ENCODE data around the gene MRPS18A.
A peak's percentile ranks its signal among the peaks of the same experiment; 100 is the strongest.

The MRPS18A gene

GRCh38 chr6:43630980-43631619 is 56.5 kb downstream of the MRPS18A start:
- DNase-seq = peak; percentile 97

DNA sequence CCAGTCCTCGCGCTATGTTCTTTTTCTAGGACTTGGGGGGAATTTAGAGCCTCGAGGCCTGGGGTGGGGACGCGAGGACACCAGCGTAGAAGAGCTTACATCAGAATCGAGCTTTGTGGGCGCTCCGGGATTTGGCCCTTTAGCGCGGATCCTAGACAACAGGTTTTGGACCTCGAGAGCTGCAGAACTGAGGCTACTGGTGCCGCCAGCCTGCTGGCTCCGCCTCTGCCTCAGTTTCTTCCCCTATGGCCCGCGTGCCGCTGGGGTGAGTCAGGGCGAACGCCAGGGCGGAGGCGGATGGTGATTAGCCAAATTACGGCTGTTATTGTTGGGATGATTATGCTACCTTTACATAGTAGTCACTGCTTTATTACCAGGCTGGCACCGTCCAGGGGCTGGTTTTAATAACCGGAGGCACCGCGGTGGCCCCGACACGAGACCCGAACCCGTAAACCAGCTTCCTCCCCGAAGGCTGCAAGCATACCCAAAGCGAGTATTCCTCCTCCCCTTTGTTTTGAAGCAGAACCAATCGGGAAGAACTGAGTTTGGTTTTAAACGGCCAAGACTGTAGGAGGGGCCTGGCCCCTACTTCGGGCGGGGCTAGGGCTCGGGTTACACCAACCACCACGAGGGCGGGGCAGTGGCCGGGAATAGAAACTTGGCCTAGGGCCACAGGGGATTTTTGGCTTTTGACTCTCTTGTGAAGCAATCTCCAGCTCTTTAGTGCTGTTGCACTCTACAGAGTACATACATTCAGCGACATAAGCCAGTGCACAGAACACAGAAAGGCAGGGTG is 57.9 kb downstream of the MRPS18A start:
- peak; percentile 100 for DNase-seq

DNA sequence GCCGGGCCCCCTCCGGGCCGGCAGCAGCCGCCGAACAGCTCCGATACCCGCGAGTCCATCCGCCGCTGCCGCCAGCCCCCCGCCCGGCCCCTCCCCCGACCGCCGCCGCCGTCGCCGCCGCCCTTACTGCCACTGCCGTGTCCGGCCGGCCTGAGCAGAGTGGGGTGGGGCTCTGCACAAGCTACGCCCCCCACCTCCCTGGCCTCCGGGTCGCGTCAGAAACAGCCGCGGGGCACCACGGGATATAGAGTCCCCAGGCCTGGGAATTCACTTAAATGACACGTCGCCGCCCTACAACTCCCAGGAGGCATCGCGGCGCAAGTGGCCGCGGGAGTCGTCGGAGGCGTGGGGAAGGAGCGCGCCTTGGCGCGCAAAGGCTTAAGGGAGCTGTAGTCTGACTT is 58.5 kb downstream of the MRPS18A start, which contains the start of gene GTPBP2:
Gene GTPBP2 (minus strand): TSS at position 161 of the 401 bp plus-strand sequence. CDS start 102 bp downstream, at position 59.
- peak; percentile 99 for DNase-seq

DNA sequence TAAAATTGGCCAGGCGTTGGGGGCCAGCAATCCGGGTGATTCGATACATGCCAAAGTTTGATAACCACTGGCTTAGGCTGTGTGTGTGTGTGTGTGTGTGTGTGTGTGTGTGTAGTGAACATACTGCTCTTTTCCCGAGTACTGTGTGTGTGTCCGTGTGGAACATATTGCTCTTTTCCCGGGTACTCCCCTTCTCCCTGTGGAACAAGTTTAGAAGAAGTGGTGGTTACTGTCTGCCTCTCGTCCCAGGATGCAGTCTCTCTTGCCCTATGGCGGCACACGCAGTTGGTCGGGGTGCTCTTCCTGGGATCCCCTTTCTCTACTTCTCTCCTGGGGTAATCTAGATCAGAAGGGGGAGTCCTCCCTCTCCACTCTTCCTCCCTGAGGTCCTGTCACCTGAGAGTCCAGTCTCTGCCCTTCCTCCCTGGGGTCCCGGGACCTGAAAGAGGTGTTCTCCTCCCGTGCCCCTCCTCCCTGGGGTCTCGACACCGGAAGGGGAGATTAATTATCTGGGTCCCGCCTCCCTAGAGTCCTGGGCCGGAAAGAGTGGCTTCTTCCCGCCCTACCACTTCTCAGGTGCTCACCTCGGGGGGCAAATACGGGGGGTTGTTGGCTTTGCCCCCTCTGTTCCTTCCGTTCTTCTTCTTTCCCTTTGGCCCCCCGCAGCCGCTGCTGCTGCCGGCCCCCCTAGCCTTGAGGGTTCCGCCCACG is 59.0 kb downstream of the MRPS18A start:
- DNase-seq = peak; percentile 80

GRCh38 chr6:43627008-43627825 is 60.4 kb downstream of the MRPS18A start:
- DNase-seq = peak; percentile 78

GRCh38 chr6:43625393-43625992 is 62.1 kb downstream of the MRPS18A start:
- no peak for DNase-seq

GRCh38 chr6:43624786-43625288 is 62.8 kb downstream of the MRPS18A start:
- no peak for DNase-seq

DNA sequence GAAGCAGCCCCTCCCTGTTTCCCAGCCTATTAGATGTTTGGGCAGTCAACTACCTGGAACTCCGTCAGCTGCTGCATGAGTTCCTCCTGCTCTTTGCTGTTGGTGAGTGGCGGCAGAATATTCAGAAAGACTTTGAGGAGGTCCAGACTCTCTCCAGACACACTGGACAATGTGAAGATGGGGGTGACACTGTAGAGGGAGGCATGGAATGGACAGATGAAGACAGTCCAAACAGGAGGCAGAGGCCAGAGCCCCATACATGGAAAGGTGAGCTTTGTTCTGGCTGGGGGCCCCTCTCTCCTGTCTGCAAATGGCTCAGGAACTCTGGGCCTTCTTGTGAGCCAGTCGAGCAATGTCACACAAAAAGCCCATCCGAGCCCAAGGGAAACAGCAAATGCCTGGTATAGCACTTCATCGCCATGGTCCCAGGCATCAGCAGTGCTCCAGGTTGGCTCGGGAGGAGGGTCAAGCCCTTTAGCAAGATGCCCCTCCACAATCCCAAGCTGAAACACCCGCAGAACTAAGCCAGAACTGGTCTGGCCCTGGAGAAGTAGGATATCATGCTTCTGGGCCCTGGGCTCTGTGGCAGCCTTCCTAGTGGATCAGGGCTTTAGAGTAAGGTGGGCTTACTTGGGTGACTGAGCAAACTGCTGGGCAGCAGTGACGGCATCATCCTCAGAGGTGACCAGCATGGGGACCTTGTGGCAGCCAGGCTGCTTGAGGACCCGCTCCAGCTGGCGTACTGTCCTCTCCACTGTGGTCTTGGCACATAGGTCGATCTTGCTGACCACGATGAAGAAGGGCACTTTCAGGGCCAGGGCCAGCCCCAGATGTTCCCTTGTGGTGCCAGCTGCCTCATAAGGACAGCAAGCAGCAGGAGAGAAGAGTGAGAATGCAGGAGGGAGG is 63.5 kb downstream of the MRPS18A start:
- DNase-seq = no peak

- no peak for DNase-seq
These were observed 65.0 kb downstream of the MRPS18A start for GRCh38 chr6:43622541-43622940.

DNA sequence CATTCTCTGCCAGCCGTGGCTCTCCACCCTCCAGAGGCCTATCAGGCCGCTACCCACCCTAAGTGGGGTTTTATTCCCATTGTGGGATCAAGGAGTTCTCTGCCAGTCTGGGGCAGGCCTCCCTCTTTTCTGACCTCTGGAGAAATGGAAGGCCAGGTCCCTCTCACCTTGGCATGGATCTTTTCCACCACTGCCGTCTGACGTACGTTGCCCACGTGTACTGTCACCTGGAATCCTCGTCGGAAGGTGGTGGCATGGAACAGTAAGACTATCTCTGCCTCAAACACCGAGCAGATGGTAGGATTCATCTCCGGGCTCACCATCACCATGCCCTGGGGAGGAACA is 65.8 kb downstream of the MRPS18A start:
- no peak for DNase-seq

Data from hematopoietic multipotent progenitor cell treated with erythropoietin and hydrocortisone succinate and interleukin-3 and kit ligand, for 6 days (in vitro differentiated cells).